C4-2B (cell line): ENCODE data around the gene KLK11.

Source experiments
- ZFX ChIP-seq: fragments of 450-650 bp; IDR thresholded peaks from 2 replicates; pipeline ENCODE4 v1.6.1; 2017
- TF ChIP-seq, protein P1 (sequence below): fragments of 450-650 bp; conservative IDR thresholded peaks from 2 replicates; pipeline ENCODE4 v1.5.1; 2017; ENCODE audit warnings: mild to moderate bottlenecking

DNA sequence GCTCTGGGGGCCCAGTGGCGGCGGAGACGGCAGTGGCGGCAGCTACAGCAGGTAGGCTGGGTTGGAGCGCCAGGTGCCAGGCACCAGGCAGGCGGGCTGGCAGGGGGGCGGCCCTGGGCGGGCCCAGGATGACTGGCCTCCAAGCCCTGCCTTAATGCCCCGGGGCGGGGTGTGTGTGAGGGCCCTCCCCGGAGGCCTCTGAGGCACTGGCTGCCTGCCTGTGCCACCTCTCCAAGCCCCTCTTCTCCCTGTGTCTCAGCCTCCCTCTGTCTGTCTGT lies at the start of gene KLK11:
- TF ChIP-seq, protein P1, sequence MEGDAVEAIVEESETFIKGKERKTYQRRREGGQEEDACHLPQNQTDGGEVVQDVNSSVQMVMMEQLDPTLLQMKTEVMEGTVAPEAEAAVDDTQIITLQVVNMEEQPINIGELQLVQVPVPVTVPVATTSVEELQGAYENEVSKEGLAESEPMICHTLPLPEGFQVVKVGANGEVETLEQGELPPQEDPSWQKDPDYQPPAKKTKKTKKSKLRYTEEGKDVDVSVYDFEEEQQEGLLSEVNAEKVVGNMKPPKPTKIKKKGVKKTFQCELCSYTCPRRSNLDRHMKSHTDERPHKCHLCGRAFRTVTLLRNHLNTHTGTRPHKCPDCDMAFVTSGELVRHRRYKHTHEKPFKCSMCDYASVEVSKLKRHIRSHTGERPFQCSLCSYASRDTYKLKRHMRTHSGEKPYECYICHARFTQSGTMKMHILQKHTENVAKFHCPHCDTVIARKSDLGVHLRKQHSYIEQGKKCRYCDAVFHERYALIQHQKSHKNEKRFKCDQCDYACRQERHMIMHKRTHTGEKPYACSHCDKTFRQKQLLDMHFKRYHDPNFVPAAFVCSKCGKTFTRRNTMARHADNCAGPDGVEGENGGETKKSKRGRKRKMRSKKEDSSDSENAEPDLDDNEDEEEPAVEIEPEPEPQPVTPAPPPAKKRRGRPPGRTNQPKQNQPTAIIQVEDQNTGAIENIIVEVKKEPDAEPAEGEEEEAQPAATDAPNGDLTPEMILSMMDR, result no peak
- TF ChIP-seq ZFX, result no peak
